T-helper 1 cell treated with Interleukin-12 subunit alpha and Interleukin-12 subunit beta and Interleukin-4 antibody, amounts not matched to agents 30 ng/mL and 1 ng/mL, for 36 hours (primary cell): ENCODE data around the gene SRP9. TPM values are rescaled to one million over a fixed set of nuclear protein-coding genes. Genes with fewer than 3 reads are reported as not detected.
"Not testable (repeated sequence)": the region's sequence is repeated elsewhere in the genome, so short reads cannot be mapped to it uniquely, and the experiment has no call there.

Experiments used
- intact Hi-C: fragments of 100-400 bp; cut with micrococcal nuclease; formaldehyde crosslinking; loops from one replicate; pipeline ENCODE4 v1.15.1; 2024
- total RNA-seq: library from RNA; stranded (reverse); gene quantifications from 2 replicates; pipeline ENCODE4 v1.2.3, GENCODE V29; 2022

SRP9 gene
- total RNA-seq, 1 donor from 2014 or later: 196 TPM

- intact Hi-C loops: loop anchor here (5.0 kb wide), 6 partner anchors 122 to 1947 kb away; partner anchors contain the start of genes ENAH and PARP1
These were observed 3.1 kb upstream of the SRP9 start for GRCh38 chr1:225774281-225775147.

DNA sequence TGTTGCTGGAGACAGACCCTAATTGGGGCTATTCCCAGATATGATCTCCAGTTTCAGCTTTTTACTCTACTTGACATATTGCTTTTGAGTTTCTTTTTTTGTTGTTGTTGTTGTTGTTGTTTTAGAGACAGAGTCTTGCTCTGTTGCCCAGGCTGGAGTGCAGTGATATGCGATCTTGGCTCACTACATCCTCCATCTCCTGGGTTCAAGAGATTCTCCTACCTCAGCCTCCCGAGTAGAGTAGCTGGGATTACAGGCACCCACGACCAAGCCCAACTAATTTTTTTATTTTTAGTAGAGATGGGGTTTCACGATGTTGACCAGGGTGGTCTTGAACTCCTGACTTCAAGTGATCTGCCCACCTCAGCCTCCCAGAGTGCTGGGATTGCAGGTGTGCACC is 1.3 kb upstream of the SRP9 start:
- intact Hi-C loops: loop anchor here (2.0 to 5.0 kb wide), 6 partner anchors 124 to 1949 kb away; partner anchors contain the start of genes ENAH and PARP1

DNA sequence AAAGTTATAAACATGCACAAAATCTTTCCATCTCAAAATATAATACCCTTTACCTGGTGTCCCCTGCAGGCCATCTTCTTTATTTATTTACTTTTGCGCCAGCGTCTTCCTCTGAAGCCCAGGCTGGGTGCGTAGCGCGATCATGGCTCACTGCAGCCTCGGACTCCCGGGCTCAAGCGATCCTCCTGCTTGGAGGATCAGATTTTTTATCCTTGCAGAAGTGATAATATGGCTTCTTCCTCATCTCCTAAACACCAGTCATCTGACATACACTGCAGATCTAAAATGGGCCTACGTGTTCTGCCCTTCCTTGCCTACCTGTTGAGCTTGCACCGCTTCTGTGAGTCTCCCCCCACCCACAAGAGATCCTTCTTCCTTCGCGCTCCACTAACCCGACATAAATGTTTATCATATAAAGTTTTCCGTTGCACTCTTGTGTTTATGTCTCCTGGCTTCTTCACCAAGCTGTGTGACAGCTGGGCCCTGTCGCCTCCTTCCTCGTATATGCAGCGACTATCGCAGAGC is 506 bp upstream of the SRP9 start:
- intact Hi-C loops: loop anchor here (1.0 to 5.0 kb wide), 13 partner anchors 33 to 1950 kb away; partner anchors contain the start of genes ENAH, EPHX1, LBR and PARP1

- intact Hi-C loops: loop anchor here (1.0 to 5.0 kb wide), 12 partner anchors 88 to 1951 kb away; partner anchors contain the start of genes ACBD3, ENAH, H3-3A and PARP1
These were observed 677 bp downstream of the SRP9 start for GRCh38 chr1:225778337-225778669.

DNA sequence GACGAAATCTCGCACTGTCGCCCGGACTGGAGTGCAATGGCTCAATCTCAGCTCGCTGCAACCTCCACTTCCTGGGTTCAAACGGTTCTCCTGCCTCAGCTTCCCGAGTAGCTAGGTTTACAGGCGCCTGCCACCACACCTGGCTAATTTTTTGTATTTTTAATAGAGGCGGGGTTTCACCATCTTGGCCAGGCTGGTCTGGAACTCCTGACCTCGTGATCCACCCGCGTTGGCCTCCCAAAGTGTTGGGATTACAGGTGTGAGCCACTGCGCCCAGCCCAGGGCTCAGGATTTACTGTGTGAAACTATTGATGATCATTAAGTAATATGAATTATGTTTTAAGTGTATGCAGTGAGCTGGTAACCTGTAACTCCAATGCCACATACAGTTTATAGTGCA is 1.5 kb downstream of the SRP9 start:
- intact Hi-C loops: loop anchor here (1.0 to 5.0 kb wide), 9 partner anchors 9 to 1952 kb away; partner anchors contain the start of genes ACBD3, ENAH and PARP1

DNA sequence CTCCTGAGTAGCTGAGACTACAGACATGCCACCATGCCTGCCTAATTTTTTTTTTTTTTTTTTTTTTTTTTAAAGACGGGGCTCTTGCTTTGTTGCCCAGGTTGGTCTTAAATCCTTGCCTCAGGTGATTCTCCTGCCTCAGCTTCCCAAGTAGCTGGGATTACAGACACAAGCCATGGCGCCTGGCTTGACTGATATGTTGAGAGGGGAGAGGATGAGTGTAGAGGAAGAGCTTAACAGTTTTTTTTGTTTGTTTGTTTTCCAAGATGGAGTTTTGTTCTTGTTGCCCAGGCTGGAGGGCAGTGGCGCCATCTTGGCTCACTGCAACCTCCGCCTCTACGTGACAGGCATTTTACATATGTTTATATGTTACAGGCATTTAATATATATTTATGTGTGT is 2.5 kb downstream of the SRP9 start:
- intact Hi-C loops: loop anchor here (5.0 kb wide), 1 partner anchor 228 kb away; no protein-coding TSS in a partner anchor

DNA sequence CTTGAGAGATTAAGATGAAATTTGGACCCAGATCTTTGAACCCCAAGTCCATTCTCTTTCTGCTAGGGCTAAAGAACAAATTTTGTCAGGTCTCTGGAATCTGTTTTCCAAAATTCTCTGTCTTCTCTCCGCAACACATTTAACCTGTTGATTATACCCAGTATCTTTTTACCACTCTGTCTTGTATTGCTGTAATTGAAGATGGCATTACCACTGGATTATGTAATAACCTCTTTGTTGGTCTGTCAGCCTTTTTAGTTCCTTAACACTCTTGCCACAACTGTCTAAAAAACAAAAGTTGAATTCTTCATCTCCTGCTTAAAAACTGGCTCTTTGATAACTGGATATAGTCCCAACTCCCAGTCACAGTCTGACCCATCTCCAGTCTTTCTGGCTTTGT is 3.0 kb downstream of the SRP9 start:
- intact Hi-C loops: loop anchor here (5.0 kb wide), 1 partner anchor 228 kb away; no protein-coding TSS in a partner anchor

GRCh38 chr1:225789142-225789541 is 11.5 kb downstream of the SRP9 start:
- intact Hi-C loops: not testable (repeated sequence)

DNA sequence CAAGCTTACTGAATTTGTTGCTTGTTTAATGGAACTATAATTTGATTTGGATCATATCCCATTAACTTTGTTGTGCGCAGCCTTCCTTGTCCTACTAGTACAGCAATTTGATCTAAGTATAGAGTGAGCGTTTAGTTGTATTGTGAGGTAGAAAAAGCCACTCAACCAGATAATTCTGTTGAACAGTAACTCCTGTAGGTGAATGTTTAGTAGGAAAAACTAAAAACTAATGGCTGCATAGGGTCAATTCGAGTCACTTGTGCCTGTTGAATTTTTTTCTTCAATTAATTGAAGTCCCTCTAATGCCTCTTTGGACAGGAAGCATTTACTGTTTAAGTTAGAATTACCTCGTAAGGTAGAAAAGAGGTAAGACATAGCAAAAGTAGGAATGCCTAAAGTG is 17.3 kb downstream of the SRP9 start:
- intact Hi-C loops: no loop called here

DNA sequence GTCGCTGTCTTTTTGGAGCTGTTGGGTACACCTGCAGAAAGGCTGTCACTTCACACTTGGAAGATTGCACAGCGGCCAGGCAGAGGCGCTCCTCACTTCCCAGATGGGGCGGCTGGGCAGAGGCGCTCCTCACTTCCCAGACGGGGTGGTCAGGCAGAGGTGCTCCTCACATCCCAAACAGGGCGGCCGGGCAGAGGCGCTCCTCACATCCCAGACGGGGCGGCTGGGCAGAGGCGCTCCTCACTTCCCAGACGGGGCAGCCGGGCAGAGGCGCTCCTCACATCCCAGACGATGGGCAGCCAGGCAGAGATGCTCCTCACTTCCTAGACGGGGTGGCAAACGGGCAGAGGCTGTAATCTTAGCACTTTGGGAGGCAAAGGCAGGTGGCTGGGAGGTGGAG is 18.5 kb downstream of the SRP9 start:
- intact Hi-C loops: not testable (repeated sequence)

DNA sequence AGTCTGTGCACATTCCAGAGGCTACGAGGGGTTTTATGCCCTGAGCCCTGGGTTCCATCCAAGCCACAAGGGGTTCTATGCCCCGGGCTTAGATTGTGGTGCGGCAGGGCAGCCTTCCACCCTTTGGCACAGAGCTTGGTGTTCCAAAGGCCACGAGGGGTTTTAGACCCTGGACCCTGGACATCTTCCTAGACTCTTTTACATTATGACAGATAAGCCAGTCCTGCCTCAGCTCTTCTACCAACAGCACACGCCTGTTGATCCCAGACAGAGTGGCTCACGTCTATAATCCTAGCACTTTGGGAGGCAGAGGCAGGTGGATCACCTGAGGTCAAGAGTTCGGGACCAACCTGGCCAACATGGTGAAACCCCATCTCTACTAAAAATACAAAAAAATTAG is 23.5 kb downstream of the SRP9 start:
- intact Hi-C loops: not testable (repeated sequence)

DNA sequence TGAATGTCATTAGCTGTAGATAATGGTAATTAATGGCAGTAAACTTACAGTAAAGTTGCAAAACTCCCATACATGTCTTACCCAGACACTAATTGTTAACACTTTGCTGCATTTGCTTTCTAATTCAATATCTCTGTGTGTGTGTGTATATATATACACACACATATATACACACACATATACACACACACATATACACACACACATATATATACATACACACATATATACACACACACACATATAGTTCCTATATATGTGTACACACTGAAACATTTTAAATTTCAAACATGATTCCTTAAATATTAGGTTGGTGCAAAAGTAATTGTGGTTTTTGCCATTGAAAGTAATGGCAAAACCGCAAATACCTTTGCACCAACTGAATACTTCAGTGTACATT is 28.6 kb downstream of the SRP9 start:
- intact Hi-C loops: no loop called here

DNA sequence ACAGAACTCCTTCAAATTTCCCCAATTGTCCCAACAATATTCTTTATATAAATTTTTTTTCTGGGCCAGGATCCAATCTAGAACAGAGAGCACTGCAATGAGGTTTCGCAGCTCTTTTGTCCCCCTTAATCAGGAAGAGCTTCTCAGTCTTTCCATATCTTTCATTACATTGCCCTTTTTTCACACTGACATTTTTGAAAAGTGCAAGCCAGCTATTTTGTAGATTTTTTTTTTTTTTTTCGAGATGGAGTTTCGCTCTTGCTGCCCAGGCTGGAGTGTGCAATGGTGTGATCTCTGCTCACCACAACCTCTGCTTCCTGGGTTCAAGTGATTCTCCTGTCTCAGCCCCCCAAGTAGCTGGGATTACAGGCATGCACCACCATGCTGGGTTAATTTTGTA is 29.1 kb downstream of the SRP9 start:
- intact Hi-C loops: not testable (repeated sequence)

GRCh38 chr1:225808136-225808535 is 30.5 kb downstream of the SRP9 start:
- intact Hi-C loops: no loop called here

- intact Hi-C loops: loop anchor here (1.0 to 2.0 kb wide), 2 partner anchors 33 to 101 kb away; partner anchors contain the start of gene SRP9
These were observed 32.4 kb downstream of the SRP9 start, which contains the start of gene EPHX1 for GRCh38 chr1:225809842-225810578. EPHX1 (plus strand) TSS chr1:225810124; CDS start chr1:225828730, 18,606 bp downstream.

DNA sequence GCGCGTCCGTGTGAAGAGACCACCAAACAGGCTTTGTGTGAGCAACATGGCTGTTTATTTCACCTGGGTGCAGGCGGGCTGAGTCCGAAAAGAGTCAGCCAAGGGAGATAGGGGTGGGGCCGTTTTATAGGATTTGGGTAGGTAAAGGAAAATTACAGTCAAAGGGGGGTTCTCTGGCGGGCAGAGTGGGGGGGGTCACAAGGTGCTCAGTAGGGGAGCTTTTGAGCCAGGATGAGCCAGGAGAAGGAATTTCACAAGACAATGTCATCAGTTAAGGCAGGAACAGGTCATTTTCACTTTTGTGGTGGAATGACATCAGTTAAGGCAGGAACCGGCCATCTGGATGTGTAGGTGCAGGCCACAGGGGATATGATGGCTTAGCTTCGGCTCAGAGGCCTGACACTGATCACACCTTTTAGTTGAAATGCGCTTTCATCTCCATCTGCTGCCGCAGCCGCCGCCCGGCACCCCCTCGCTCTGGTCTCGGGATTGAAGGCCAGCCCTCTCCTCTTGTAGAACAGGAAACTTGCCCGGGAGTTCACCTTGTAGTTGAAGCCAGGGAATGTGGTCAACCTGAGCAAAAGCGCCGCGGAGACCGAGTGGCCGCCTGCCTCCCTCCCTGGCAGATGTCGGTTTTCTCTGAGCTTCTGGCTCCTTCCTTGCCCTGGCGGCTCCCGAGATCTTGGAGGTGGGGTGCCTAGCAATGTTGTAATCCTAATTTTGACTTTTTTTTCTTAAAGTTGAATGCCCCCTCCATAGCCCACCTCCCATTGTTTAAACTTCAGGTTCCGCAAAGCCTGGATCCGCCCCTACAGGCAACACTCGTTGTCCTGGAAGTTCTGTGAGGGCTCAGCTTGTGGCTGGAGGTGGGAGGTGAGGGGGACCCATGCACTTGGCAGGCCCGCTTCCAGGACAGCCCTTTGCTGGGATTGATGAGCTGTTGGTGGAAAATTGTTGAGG is 33.2 kb downstream of the SRP9 start:
- intact Hi-C loops: loop anchor here (1.0 to 2.0 kb wide), 2 partner anchors 34 to 100 kb away; partner anchors contain the start of gene SRP9

GRCh38 chr1:225811622-225812487 is 34.2 kb downstream of the SRP9 start:
- intact Hi-C loops: loop anchor here (2.0 kb wide), 1 partner anchor 99 kb away; no protein-coding TSS in a partner anchor

DNA sequence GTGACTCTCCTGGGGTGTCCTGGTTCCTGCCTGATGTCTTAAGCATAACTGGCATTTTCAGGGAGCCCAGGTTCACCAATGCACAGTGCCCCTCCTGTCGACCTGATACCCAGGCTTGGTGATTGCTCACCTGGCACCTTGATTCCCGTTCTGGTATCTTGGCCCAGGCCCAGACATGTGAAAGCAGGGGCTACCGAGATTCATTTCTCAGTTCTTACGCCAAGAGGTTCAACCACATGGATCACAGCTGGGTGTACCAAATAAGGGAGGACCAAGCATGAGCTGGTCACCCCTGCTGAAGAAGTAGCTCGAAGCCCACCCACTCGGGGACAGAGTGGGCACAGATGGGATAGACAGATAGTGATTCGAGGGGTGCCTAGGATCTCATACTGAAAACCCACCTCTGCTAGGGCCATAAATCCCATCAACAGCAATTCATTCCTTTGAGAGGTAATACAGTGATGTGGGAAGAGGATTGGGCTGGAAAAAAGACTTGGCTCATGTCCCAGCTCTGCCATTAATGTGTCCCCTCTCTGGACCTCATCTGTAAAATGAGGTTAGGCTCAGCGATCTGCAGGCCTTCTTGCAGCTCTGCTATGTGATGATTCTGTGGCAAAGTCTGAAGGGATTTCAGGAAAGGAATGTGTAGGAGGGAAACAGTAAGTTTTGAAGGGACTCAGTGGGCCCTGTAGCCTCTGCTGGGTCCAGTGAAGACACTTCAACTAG is 35.0 kb downstream of the SRP9 start:
- intact Hi-C loops: no loop called here
